ENCODE data around the gene SPINK14.

DNA sequence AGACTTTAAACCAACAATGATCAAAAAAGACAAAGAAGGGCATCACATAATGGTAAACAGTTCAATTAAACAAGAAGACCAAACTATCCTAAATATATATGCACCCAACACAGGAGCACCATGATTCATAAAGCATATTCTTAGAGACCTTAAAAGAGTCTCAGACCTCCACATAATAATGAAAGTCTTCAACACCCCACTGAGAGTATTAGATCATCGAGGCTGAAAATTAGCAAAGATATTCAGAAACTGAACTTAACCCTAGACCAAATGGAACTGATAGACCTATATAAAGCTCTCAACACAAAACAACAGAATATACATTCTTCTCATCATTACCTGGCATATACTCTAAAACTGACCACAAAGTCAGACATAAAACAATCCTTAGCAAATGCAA lies 11.7 kb upstream of the SPINK14 start:
- TF ChIP-seq, protein P1, sequence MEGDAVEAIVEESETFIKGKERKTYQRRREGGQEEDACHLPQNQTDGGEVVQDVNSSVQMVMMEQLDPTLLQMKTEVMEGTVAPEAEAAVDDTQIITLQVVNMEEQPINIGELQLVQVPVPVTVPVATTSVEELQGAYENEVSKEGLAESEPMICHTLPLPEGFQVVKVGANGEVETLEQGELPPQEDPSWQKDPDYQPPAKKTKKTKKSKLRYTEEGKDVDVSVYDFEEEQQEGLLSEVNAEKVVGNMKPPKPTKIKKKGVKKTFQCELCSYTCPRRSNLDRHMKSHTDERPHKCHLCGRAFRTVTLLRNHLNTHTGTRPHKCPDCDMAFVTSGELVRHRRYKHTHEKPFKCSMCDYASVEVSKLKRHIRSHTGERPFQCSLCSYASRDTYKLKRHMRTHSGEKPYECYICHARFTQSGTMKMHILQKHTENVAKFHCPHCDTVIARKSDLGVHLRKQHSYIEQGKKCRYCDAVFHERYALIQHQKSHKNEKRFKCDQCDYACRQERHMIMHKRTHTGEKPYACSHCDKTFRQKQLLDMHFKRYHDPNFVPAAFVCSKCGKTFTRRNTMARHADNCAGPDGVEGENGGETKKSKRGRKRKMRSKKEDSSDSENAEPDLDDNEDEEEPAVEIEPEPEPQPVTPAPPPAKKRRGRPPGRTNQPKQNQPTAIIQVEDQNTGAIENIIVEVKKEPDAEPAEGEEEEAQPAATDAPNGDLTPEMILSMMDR (IDR thresholded peaks at IDR 0.05; ENCODE audit: low read length), result no peak
- no peak for TF ChIP-seq EZH2 (IDR thresholded peaks at IDR 0.05; ENCODE audit: borderline replicate concordance, low read length)
